ENCODE results near the gene OCA2.
"Not testable (repeated sequence)": the region's sequence is repeated elsewhere in the genome, so short reads cannot be mapped to it uniquely, and the experiment has no call there.

OCA2 gene

GRCh38 chr15:27861171-27861570 is 237.9 kb downstream of the OCA2 start:
- Histone ChIP-seq H3K9me3 (replicated peaks; ENCODE audit: low read length) (peaks cover 13% of the 10 kb centered on the region), H3K27me3 (ENCODE audit: control insufficient read depth, insufficient read depth, low read length) (no peaks in the 10 kb centered on the region), H3K4me2 (ENCODE audit: low read length) (no peak overlapping the region), H3K4me3 (ENCODE audit: low read length) (no peak overlapping the region), H3K36me3 (ENCODE audit: insufficient read depth, low read length) (no peaks in the 10 kb centered on the region), H3K9ac (ENCODE audit: low read depth, low read length) (no peak overlapping the region), H3K4me1 (ENCODE audit: control insufficient read depth, insufficient read depth, low read length) (no peaks in the 10 kb centered on the region)

GRCh38 chr15:27855137-27855536 is 244.0 kb downstream of the OCA2 start:
- H3K4me3 ChIP-seq (ENCODE audit: low read length): no peak overlapping the region

GRCh38 chr15:27854601-27855000 is 244.5 kb downstream of the OCA2 start:
- H3K27me3 ChIP-seq (ENCODE audit: control insufficient read depth, insufficient read depth, low read length): no peaks in the 10 kb centered on the region
- H3K9me3 ChIP-seq (replicated peaks; ENCODE audit: low read length): peaks cover 4% of the 10 kb centered on the region
- H3K4me1 ChIP-seq (ENCODE audit: control insufficient read depth, insufficient read depth, low read length): no peaks in the 10 kb centered on the region
- no peak overlapping the region for H3K4me2 ChIP-seq (ENCODE audit: low read length)
- H3K9ac ChIP-seq (ENCODE audit: low read depth, low read length): no peak overlapping the region
- H3K36me3 ChIP-seq (ENCODE audit: insufficient read depth, low read length): no peaks in the 10 kb centered on the region
- H3K4me3 ChIP-seq (ENCODE audit: low read length): no peak overlapping the region

More at GRCh38 chr15:27855137-27855536, 244.0 kb downstream of the OCA2 start:
- peaks cover 4% of the 10 kb centered on the region for H3K9me3 ChIP-seq (replicated peaks; ENCODE audit: low read length)
- no peaks in the 10 kb centered on the region for H3K4me1 ChIP-seq (ENCODE audit: control insufficient read depth, insufficient read depth, low read length)
- H3K4me2 ChIP-seq (ENCODE audit: low read length): no peak overlapping the region
- no peaks in the 10 kb centered on the region for H3K27me3 ChIP-seq (ENCODE audit: control insufficient read depth, insufficient read depth, low read length)
- H3K36me3 ChIP-seq (ENCODE audit: insufficient read depth, low read length): no peaks in the 10 kb centered on the region
- no peak overlapping the region for H3K9ac ChIP-seq (ENCODE audit: low read depth, low read length)

GRCh38 chr15:27853624-27854455 is 245.3 kb downstream of the OCA2 start:
- Histone ChIP-seq H3K4me3 (ENCODE audit: low read length) (no peak overlapping the region), H3K36me3 (ENCODE audit: insufficient read depth, low read length) (no peaks in the 10 kb centered on the region), H3K4me2 (ENCODE audit: low read length) (no peak overlapping the region), H3K9me3 (replicated peaks; ENCODE audit: low read length) (peaks cover 8% of the 10 kb centered on the region), H3K4me1 (ENCODE audit: control insufficient read depth, insufficient read depth, low read length) (no peaks in the 10 kb centered on the region), H3K27me3 (ENCODE audit: control insufficient read depth, insufficient read depth, low read length) (no peaks in the 10 kb centered on the region), H3K9ac (ENCODE audit: low read depth, low read length) (no peak overlapping the region)

GRCh38 chr15:27851858-27852210 is 247.3 kb downstream of the OCA2 start:
- Histone ChIP-seq H3K4me1 (ENCODE audit: control insufficient read depth, insufficient read depth, low read length) (no peaks in the 10 kb centered on the region), H3K9ac (ENCODE audit: low read depth, low read length) (no peak overlapping the region), H3K4me2 (ENCODE audit: low read length) (no peak overlapping the region), H3K4me3 (ENCODE audit: low read length) (no peak overlapping the region), H3K27me3 (ENCODE audit: control insufficient read depth, insufficient read depth, low read length) (no peaks in the 10 kb centered on the region), H3K9me3 (replicated peaks; ENCODE audit: low read length) (peaks cover 14% of the 10 kb centered on the region), H3K36me3 (ENCODE audit: insufficient read depth, low read length) (no peaks in the 10 kb centered on the region)

GRCh38 chr15:27850981-27851857 is 247.9 kb downstream of the OCA2 start:
- peaks cover 16% of the 10 kb centered on the region for H3K9me3 ChIP-seq (replicated peaks; ENCODE audit: low read length)
- no peaks in the 10 kb centered on the region for H3K27me3 ChIP-seq (ENCODE audit: control insufficient read depth, insufficient read depth, low read length)
- H3K9ac ChIP-seq (ENCODE audit: low read depth, low read length): no peak overlapping the region
- H3K4me3 ChIP-seq (ENCODE audit: low read length): no peak overlapping the region
- no peaks in the 10 kb centered on the region for H3K4me1 ChIP-seq (ENCODE audit: control insufficient read depth, insufficient read depth, low read length)
- H3K4me2 ChIP-seq (ENCODE audit: low read length): no peak overlapping the region
- H3K36me3 ChIP-seq (ENCODE audit: insufficient read depth, low read length): no peaks in the 10 kb centered on the region

- H3K27me3 ChIP-seq (ENCODE audit: control insufficient read depth, insufficient read depth, low read length): no peaks in the 10 kb centered on the region
- H3K4me2 ChIP-seq (ENCODE audit: low read length): no peak overlapping the region
- peaks cover 16% of the 10 kb centered on the region for H3K9me3 ChIP-seq (replicated peaks; ENCODE audit: low read length)
- no peaks in the 10 kb centered on the region for H3K4me1 ChIP-seq (ENCODE audit: control insufficient read depth, insufficient read depth, low read length)
- H3K9ac ChIP-seq (ENCODE audit: low read depth, low read length): no peak overlapping the region
- no peak overlapping the region for H3K4me3 ChIP-seq (ENCODE audit: low read length)
- no peaks in the 10 kb centered on the region for H3K36me3 ChIP-seq (ENCODE audit: insufficient read depth, low read length)
These were observed 249.1 kb downstream of the OCA2 start for GRCh38 chr15:27850050-27850449.

GRCh38 chr15:27848936-27849335 is 250.2 kb downstream of the OCA2 start:
- not testable (repeated sequence) for H3K4me3 ChIP-seq (ENCODE audit: low read length); H3K4me2 ChIP-seq (ENCODE audit: low read length); H3K9ac ChIP-seq (ENCODE audit: low read depth, low read length); H3K4me1 ChIP-seq (ENCODE audit: control insufficient read depth, insufficient read depth, low read length); H3K36me3 ChIP-seq (ENCODE audit: insufficient read depth, low read length); H3K27me3 ChIP-seq (ENCODE audit: control insufficient read depth, insufficient read depth, low read length)
- peaks cover 13% of the 10 kb centered on the region for H3K9me3 ChIP-seq (replicated peaks; ENCODE audit: low read length)

- Histone ChIP-seq H3K4me2 (ENCODE audit: low read length) (no peak overlapping the region), H3K4me1 (ENCODE audit: control insufficient read depth, insufficient read depth, low read length) (no peaks in the 10 kb centered on the region), H3K9ac (ENCODE audit: low read depth, low read length) (no peak overlapping the region), H3K36me3 (ENCODE audit: insufficient read depth, low read length) (no peaks in the 10 kb centered on the region), H3K9me3 (replicated peaks; ENCODE audit: low read length) (peaks cover 13% of the 10 kb centered on the region), H3K27me3 (ENCODE audit: control insufficient read depth, insufficient read depth, low read length) (no peaks in the 10 kb centered on the region), H3K4me3 (ENCODE audit: low read length) (no peak overlapping the region)
These were observed 251.1 kb downstream of the OCA2 start for GRCh38 chr15:27847775-27848710.

- Histone ChIP-seq H3K9me3 (replicated peaks; ENCODE audit: low read length) (peaks cover 13% of the 10 kb centered on the region), H3K27me3 (ENCODE audit: control insufficient read depth, insufficient read depth, low read length) (no peaks in the 10 kb centered on the region), H3K4me3 (ENCODE audit: low read length) (no peak overlapping the region), H3K4me2 (ENCODE audit: low read length) (no peak overlapping the region), H3K9ac (ENCODE audit: low read depth, low read length) (no peak overlapping the region), H3K36me3 (ENCODE audit: insufficient read depth, low read length) (no peaks in the 10 kb centered on the region), H3K4me1 (ENCODE audit: control insufficient read depth, insufficient read depth, low read length) (no peaks in the 10 kb centered on the region)
These were observed 252.3 kb downstream of the OCA2 start for GRCh38 chr15:27846722-27847395.
